Middle frontal gyrus (tissue), 1 donor: ENCODE measurements around the gene BRI3BP.
"Not testable (repeated sequence)": the region's sequence is repeated elsewhere in the genome, so short reads cannot be mapped to it uniquely, and the experiment has no call there.

Experiments
- DNase-seq: peaks from one replicate; pipeline ENCODE4 v3.0.0-alpha.2; 2015; ENCODE audit warnings: low spot score; ENCODE audit errors: extremely low spot score

The BRI3BP gene

DNA sequence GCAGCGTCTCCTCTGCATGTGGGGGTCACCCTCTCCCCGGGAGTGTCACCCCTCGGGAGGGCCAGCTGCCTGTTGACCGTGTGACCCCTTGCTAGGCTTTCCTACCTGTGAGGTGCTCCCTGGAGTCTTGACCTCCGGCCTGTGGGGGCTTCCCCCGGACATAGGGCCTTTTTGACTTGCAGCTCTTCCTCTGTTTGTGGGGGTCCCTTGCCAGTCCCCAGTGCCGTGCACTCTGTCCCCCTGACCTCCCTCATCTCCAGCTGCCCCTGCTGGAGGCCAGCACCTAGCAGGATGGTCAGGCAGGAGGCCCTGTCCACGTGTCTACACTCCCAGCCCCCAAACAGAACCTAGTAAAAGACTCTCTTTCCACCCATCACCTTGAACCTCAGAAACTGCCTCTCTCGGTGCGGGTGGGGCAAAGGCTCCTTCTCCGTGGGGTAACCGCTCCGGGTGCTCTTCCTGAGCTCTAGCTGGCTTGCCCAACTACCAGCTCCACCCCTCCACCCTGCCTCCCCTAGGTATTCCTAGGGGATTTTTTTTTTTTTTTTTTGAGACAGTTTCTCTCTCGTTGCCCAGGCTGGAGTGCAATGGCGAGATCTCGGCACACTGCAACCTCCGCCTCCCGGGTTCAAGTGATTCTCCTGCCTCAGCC is 72.6 kb downstream of the BRI3BP start:
- DNase-seq, result no peak

DNA sequence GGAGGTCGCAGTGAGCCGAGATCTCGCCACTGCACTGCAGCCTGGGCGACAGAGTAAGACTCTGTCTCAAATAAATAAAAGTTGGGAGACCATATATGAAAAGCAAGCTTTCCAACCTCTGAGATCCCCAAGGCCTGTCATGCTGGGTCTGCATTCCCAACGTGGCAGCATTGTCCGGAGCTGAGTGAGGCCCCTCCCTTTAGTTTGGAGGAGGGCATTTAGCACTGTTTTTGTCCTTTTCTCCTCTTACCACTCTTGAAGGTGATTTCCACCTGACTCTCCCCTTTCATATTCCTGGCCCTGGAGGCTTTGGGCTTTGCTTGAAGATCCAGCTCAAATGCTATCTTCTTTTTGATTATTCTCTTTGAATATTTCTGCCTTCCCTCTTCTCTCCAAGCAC is 74.9 kb downstream of the BRI3BP start:
- no peak for DNase-seq

DNA sequence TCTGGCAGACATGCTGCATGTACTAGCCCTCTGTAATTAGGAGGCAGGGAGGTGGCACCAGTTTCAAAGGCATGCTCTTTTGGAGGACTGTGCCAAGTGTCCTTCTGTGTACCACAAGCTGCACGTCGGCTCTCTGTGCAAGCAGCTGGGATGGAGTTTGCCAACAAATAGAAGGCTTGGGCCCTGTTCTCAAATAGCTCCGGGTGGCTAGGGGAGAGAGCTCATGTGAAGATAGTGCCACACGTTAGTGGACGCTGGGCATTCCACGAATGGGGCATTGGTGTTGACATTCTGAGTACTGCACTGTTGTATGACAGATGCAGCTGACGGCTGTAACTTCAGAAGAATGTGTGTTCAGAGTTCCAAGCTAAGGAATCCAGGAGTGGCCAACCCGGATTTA is 76.2 kb downstream of the BRI3BP start:
- DNase-seq, result no peak

DNA sequence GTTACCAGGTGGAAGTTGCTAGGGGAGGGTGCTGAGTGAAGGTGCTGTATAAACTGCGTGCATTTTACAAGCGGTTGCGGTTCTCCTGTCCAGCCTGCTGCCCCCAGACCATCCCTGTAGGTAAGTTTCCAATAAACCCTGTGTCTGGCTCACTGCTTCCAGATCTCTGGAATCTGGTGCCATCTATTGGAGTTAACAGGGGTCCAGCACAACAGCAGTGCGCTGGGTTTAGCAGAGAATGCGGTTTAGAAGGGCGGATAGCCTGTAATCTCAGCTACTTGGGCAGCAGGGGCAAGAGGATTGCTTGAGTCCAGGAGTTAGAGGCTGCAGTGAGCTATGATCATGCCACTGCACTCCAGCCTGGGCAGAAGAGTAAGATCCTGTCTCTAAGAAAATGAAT is 76.7 kb downstream of the BRI3BP start:
- no peak for DNase-seq

DNA sequence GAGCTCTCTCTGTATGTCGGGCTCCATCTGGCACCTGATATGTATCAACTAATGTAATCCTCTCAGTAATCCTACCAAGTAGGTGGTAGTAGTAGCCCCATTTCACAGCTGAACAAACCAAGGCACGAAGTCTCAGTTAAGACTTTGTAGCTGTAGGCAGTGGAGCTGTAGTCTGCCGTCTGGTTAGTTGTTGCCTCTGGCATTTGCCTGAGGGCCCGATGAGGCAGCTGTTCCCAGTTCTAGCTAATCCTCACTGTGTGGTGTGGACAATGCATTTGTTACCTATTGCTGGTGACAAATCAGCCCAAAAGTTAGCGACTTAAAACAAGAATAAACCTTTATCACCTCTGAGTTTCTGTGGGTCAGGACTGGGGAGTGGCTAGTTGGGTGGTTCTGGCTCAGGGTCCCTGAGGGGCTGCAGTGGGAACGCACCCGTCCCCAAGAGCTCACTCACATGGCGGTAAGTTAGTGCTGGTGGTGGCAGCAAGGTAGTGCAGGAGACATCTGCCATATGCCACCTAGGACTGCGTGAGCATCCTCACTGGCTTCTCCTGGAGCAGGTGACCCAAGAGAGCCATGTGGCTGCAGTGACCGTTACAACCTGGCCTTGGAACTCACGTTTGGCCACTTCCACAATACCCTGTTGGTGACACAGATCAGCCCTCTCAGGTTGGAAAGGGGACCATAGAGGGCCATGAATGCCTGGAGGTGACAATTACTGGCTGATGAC is 77.4 kb downstream of the BRI3BP start:
- DNase-seq, result no peak

DNA sequence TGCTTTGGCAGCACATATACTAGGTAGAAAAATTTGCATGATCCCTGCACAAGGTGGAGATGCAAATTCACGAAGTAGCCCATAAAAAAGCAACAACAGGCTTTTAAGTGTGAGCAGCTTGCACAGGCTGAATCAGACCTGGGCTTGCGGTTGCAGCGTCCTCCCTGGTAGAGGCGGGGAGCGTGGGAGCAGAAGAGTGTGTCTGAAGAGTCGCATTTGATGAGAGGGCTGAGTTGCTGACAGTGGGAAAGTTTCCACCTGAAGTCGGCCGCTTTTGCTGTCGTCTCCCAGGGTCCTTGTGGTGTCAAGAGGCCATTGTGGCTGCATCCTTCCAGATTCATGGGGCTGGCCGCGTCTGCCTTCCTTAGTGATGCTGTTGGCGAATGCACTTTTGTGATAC is 78.0 kb downstream of the BRI3BP start:
- DNase-seq, result no peak

DNA sequence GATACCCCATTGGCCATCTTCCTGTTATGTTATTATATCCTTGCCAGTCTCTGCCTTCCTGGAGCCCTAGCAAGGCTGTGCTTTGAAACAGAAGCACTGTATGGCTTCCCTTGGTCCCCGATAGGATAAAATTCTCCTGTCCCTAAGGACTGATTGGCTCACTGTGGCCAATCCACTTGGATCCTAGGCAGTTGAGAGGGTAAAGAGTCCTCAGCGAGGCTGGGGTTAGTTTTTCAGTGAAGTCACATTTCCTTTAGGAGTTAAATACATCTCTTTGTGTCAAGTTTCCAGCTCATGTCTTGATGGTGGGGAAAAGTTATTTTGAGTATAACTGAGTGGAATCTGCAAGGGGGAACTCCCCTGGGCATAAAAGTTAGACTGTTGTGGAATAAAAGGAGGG is 79.1 kb downstream of the BRI3BP start:
- DNase-seq, result no peak

DNA sequence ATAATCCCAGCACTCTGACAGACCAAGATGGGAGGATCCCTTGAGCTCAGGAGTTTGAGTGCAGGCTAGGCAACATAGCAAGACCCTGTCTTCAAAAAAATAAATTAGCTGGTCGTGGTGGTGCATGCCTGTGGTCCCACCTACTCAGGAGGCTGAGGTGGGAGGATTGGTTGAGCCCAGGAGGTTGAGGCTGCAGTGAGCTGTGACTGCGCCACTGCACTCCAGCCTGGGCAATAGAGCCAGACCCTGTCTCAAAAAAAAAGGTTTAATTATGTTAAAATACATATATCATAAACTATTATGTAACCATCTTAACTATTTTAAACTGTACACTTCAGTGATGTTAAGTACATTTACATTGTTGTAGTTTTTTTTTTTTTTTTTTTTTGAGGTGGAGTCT is 80.8 kb downstream of the BRI3BP start:
- not testable (repeated sequence) for DNase-seq

DNA sequence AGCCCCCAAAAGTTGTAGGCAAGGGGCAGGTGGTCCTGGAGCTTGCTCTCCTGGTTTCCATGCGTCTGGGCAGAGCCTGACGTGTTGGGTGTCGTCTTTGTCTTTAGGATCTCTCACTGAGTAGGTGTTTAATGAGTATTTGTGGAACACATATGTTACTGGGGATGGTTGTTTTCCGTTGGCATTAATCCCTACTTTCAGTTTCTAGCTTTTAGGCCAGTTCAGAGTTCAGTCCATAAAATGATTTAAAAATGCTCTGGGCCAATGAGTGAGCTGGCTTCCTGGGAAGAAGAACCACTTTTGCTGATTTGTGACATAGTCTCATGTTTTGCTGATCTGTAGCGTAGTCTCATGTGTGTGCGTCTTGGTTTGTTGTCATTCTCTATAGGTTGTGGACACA is 82.7 kb downstream of the BRI3BP start:
- no peak for DNase-seq

DNA sequence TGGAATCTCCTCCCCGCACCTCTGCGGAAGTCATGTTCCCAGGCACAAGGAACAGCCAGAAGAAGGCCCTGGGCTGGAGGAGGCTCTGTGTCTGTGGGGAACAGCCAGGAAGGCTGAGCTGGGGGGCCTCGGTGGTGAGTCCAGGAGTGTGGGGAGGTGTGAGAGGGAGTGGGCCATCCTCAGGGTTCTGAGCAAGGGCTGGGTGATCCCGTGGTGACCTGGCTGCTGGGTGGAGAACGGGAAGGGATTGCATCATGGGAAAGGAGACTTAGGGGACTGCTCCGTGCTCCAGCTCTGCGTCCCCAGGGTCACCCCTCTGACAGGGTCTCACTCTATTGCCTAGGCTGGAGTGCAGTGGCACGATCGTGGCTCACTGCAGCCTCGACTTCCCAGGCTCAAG is 85.6 kb downstream of the BRI3BP start:
- DNase-seq, result no peak

DNA sequence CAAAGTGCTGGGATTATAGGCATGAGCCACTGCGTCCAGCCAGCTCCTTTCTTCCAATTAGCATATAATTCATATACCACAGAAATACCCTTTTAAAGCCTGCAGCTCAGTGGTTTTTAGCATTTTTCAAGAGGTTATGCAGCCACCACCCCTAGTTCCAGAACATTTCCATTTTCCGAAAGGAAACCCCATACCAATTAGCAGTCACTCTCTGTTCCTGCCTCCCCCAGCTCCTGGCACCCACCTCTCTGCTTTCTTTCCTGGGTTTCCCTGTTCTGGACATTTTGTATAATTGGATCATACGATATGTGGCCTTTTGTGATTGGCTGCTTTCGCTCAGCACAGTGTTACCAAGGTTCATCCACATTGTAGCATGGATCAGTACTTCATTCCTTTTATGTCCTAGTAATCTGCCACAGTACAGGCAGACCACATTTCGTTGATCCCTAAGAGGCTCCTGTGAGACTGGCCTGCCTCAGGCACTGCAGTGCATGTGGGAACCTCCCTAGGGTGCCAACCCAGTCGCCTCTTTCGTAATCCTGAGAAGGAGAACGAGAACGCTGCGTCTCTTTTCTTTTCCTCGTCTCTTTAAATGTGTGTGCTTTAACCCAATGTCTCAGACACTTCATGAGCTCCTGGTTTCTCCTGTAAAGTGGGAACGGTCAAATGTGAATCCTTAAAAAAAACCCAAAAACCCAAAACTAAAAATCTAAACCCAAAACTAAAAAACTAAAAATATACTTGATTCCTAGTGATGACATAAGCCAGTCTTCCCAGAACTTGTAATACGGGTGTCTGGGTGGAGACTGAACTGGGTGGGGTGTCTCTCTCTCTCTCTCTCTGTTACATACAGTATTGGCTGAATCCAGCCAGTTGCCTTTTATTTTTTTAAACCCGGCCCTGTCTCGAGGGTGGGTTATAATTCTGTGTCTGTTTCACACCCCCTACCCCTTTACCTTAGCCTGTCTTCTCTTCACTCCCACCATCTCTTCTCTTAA is 86.5 kb downstream of the BRI3BP start:
- no peak for DNase-seq
